Calu3 (cell line): ENCODE data around the gene SGCA. TPM values are rescaled to one million over a fixed set of nuclear protein-coding genes. Genes with fewer than 3 reads are reported as not detected.

Source experiments
- BruUV-seq: library from RNA; stranded (reverse); fragments of 400-500 nt; replicated peaks from 2 replicates; lab custom pipeline; 2021; lab: Mats Ljungman, UMichigan
- CTCF ChIA-PET: fragments of 300-600 bp; sonication (Branson Sonifier 250); formaldehyde crosslinking; loops from one replicate; lab custom pipeline; 2022; ENCODE audit warnings: antibody characterized with exemption; lab: Charles Lee
- DNase-seq: peaks from one replicate; pipeline ENCODE4 v3.0.0; 2022
- H3K27ac Mint-ChIP-seq: one replicate; pipeline ENCODE4 v1.8.0; 2022; ENCODE audit warnings: mixed read lengths; ENCODE audit not compliant: unreplicated experiment
- H3K27me3 Mint-ChIP-seq: one replicate; pipeline ENCODE4 v1.8.0; 2022; ENCODE audit warnings: mixed read lengths; ENCODE audit not compliant: unreplicated experiment
- H3K36me3 Mint-ChIP-seq: one replicate; pipeline ENCODE4 v1.8.0; 2022; ENCODE audit warnings: mild to moderate bottlenecking, moderate library complexity, mixed read lengths; ENCODE audit not compliant: insufficient read depth, unreplicated experiment
- H3K4me1 Mint-ChIP-seq: one replicate; pipeline ENCODE4 v1.8.0; 2022; ENCODE audit warnings: mild to moderate bottlenecking, low read depth, mixed read lengths; ENCODE audit not compliant: unreplicated experiment
- H3K4me3 Mint-ChIP-seq: one replicate; pipeline ENCODE4 v1.8.0; 2022; ENCODE audit warnings: mild to moderate bottlenecking, low read depth, moderate library complexity, mixed read lengths; ENCODE audit not compliant: unreplicated experiment
- H3K9me3 Mint-ChIP-seq: one replicate; pipeline ENCODE4 v1.8.0; 2022; ENCODE audit warnings: low read depth, mixed read lengths; ENCODE audit not compliant: unreplicated experiment
- CTCF ChIP-seq: fragments of 200-600 bp; IDR thresholded peaks from one replicate; pipeline ENCODE4 v1.8.0; 2022; ENCODE audit warnings: antibody characterized with exemption; ENCODE audit not compliant: unreplicated experiment
- intact Hi-C: fragments of 100-400 bp; cut with micrococcal nuclease; formaldehyde crosslinking; loops from one replicate; pipeline ENCODE4 v1.10.0; 2022; ENCODE audit not compliant: unreplicated experiment
- total RNA-seq: library from RNA; stranded (reverse); gene quantifications from 2 replicates; pipeline ENCODE4 v1.2.3, GENCODE V29; 2022

SGCA gene
- total RNA-seq, 1 experiment from 2014 or later = not detected

GRCh38 chr17:50141026-50141744, 24.6 kb upstream of the SGCA start:
- Mint-ChIP-seq H3K4me1 (peaks cover 12% of the 10 kb centered on the region), H3K9me3 (no peaks in the 10 kb centered on the region), H3K27me3 (no peaks in the 10 kb centered on the region), H3K4me3 (no peak overlapping the region), H3K36me3 (peaks cover 79% of the 10 kb centered on the region), H3K27ac (no peak overlapping the region)
- no peak for DNase-seq
- no TSS peak for BruUV-seq
- intact Hi-C loops = no loop called here
- TF ChIP-seq CTCF = no peak
- CTCF ChIA-PET = interaction anchor here (1.1 kb wide), 1 partner anchor 9 kb away, joined by 3 read pairs; no protein-coding TSS in a partner anchor

- Mint-ChIP-seq H3K9me3 (no peaks in the 10 kb centered on the region), H3K36me3 (peaks cover 73% of the 10 kb centered on the region), H3K4me1 (peaks cover 16% of the 10 kb centered on the region), H3K27ac (no peak overlapping the region), H3K27me3 (no peaks in the 10 kb centered on the region), H3K4me3 (no peak overlapping the region)
- no TSS peak for BruUV-seq
- CTCF ChIA-PET = interaction anchor here (1.1 kb wide), 1 partner anchor 8 kb away, joined by 3 read pairs; no protein-coding TSS in a partner anchor
- TF ChIP-seq CTCF = no peak
- intact Hi-C loops = no loop called here
- DNase-seq = no peak
These were observed 24.1 kb upstream of the SGCA start for GRCh38 chr17:50141745-50142110.

- CTCF ChIA-PET = interaction anchor here (0.6 kb wide), 1 partner anchor 11 kb away, joined by 10 read pairs; no protein-coding TSS in a partner anchor
- intact Hi-C loops = no loop called here
- Mint-ChIP-seq H3K27ac (no peak overlapping the region), H3K36me3 (peaks cover 72% of the 10 kb centered on the region), H3K4me3 (no peak overlapping the region), H3K9me3 (no peaks in the 10 kb centered on the region), H3K27me3 (no peaks in the 10 kb centered on the region), H3K4me1 (peaks cover 35% of the 10 kb centered on the region)
- TF ChIP-seq CTCF = no peak
- DNase-seq = no peak
- BruUV-seq = no TSS peak
These were observed 22.2 kb upstream of the SGCA start for GRCh38 chr17:50143461-50144176.

- peaks cover 75% of the 10 kb centered on the region for H3K36me3 Mint-ChIP-seq
- no peak for DNase-seq
- H3K4me1 Mint-ChIP-seq = peaks cover 37% of the 10 kb centered on the region
- H3K27me3 Mint-ChIP-seq = no peaks in the 10 kb centered on the region
- no peak overlapping the region for H3K27ac Mint-ChIP-seq
- no peaks in the 10 kb centered on the region for H3K9me3 Mint-ChIP-seq
- TF ChIP-seq CTCF = no peak
- H3K4me3 Mint-ChIP-seq = no peak overlapping the region
- intact Hi-C loops = no loop called here
- CTCF ChIA-PET = interaction anchor here (0.6 kb wide), 2 partner anchors 10 to 178 kb away, joined by 3 to 10 read pairs; no protein-coding TSS in a partner anchor
- BruUV-seq = no TSS peak
These were observed 21.4 kb upstream of the SGCA start for GRCh38 chr17:50144355-50144754.
